A673 (cell line): ENCODE measurements around the gene SH2B3. TPM values are rescaled to one million over a fixed set of nuclear protein-coding genes. Genes with fewer than 3 reads are reported as not detected.

ENCODE experiments used
- BruUV-seq: library from RNA; stranded (reverse); fragments of 400-500 nt; replicated peaks from 2 replicates; lab custom pipeline; 2021; lab: Mats Ljungman, UMichigan
- CTCF ChIA-PET: fragments of 300-600 bp; sonication (Branson Sonifier 250); formaldehyde crosslinking; loops from one replicate; lab custom pipeline; 2022; ENCODE audit warnings: antibody characterized with exemption; lab: Charles Lee
- POLR2A ChIA-PET: fragments of 300-600 bp; sonication (Branson Sonifier 250); formaldehyde crosslinking; loops from one replicate; lab custom pipeline; 2022; ENCODE audit warnings: antibody characterized with exemption; ENCODE audit not compliant: low non-redundant PET; lab: Charles Lee
- DNase-seq: peaks from one replicate; pipeline ENCODE4 v3.0.0-alpha.2; 2015; ENCODE audit warnings: low spot score
- H3K27ac ChIP-seq: fragments of 200-600 bp; sonication (generic); 2 replicates; pipeline ENCODE4 v1.5.1; 2016; ENCODE audit warnings: mixed run types, low read depth, mild to moderate bottlenecking, mixed read lengths, antibody characterized with exemption, low read length; ENCODE audit not compliant: poor library complexity, severe bottlenecking
- H3K27me3 ChIP-seq: fragments of 200-600 bp; sonication (generic); replicated peaks from 2 replicates; pipeline ENCODE4 v1.6.1; 2017; ENCODE audit warnings: mixed run types, low read depth, mild to moderate bottlenecking, mixed read lengths, antibody characterized with exemption, low read length; ENCODE audit not compliant: insufficient read depth, poor library complexity
- H3K36me3 ChIP-seq: fragments of 200-600 bp; sonication (generic); 2 replicates; pipeline ENCODE4 v1.6.1; 2016; ENCODE audit warnings: mixed run types, mild to moderate bottlenecking, mixed read lengths, antibody characterized with exemption, low read length; ENCODE audit not compliant: insufficient read depth, poor library complexity, severe bottlenecking
- H3K4me1 ChIP-seq: fragments of 200-600 bp; sonication (generic); 2 replicates; pipeline ENCODE4 v1.6.1; 2017; ENCODE audit warnings: mixed run types, mild to moderate bottlenecking, mixed read lengths, antibody characterized with exemption, low read length; ENCODE audit not compliant: insufficient read depth, poor library complexity, severe bottlenecking
- H3K4me3 ChIP-seq: fragments of 200-600 bp; sonication (generic); 2 replicates; pipeline ENCODE4 v1.5.1; 2016; ENCODE audit warnings: low read depth, mixed run types, mild to moderate bottlenecking, mixed read lengths, low read length; ENCODE audit not compliant: poor library complexity, severe bottlenecking
- H3K9me3 ChIP-seq: fragments of 200-600 bp; sonication (generic); 2 replicates; pipeline ENCODE4 v1.6.1; 2016; ENCODE audit warnings: mixed run types, low read depth, mild to moderate bottlenecking, mixed read lengths, antibody characterized with exemption, low read length; ENCODE audit not compliant: poor library complexity, severe bottlenecking
- CTCF ChIP-seq: fragments of 300-800, 200-600 bp; sonication (generic); conservative IDR thresholded peaks from 2 replicates; pipeline ENCODE4 v1.5.1; 2017; ENCODE audit warnings: low read depth, mild to moderate bottlenecking, antibody characterized with exemption, low read length, moderate library complexity, mixed read lengths
- EZH2 ChIP-seq: fragments of 200-600 bp; sonication (generic); IDR thresholded peaks from 2 replicates; pipeline ENCODE4 v1.6.1; 2017; ENCODE audit warnings: borderline replicate concordance, low read depth, mild to moderate bottlenecking, mixed read lengths, antibody characterized with exemption, low read length; ENCODE audit not compliant: poor library complexity, severe bottlenecking
- intact Hi-C: fragments of 100-400 bp; cut with micrococcal nuclease; formaldehyde crosslinking; loops from one replicate; pipeline ENCODE4 v1.10.0; 2022; ENCODE audit not compliant: unreplicated experiment
- total RNA-seq: library from RNA; stranded (reverse); gene quantifications from 2 replicates; pipeline ENCODE4 v1.2.3, GENCODE V29; 2021

Gene SH2B3
- total RNA-seq, 1 experiment from 2014 or later, result 133 TPM

GRCh38 chr12:111455448-111456320 is 50.0 kb downstream of the SH2B3 start:
- intact Hi-C loops, result no loop called here
- peaks cover 20% of the 10 kb centered on the region for H3K4me1 ChIP-seq
- ChIA-PET POLR2A (no interaction called here), CTCF (no interaction called here)
- no peaks in the 10 kb centered on the region for H3K27me3 ChIP-seq
- no peak for DNase-seq
- peaks cover 55% of the 10 kb centered on the region for H3K36me3 ChIP-seq
- no peaks in the 10 kb centered on the region for H3K9me3 ChIP-seq
- no peak overlapping the region for H3K4me3 ChIP-seq
- peak overlapping the region; percentile 62 for H3K27ac ChIP-seq
- TF ChIP-seq CTCF (no peak), EZH2 (no peak)
- no TSS peak for BruUV-seq

- ChIA-PET POLR2A (no interaction called here), CTCF (no interaction called here)
- no peaks in the 10 kb centered on the region for H3K9me3 ChIP-seq
- TF ChIP-seq CTCF (no peak), EZH2 (no peak)
- H3K4me3 ChIP-seq, result no peak overlapping the region
- intact Hi-C loops, result no loop called here
- no peak overlapping the region for H3K27ac ChIP-seq
- peaks cover 17% of the 10 kb centered on the region for H3K4me1 ChIP-seq
- H3K27me3 ChIP-seq, result no peaks in the 10 kb centered on the region
- BruUV-seq, result no TSS peak
- peaks cover 42% of the 10 kb centered on the region for H3K36me3 ChIP-seq
- DNase-seq, result no peak
These were observed 51.3 kb downstream of the SH2B3 start for GRCh38 chr12:111457071-111457470.

- H3K27me3 ChIP-seq, result no peaks in the 10 kb centered on the region
- no peak overlapping the region for H3K4me3 ChIP-seq
- CTCF ChIA-PET, result no interaction called here
- POLR2A ChIA-PET, result no interaction called here
- no peak for TF ChIP-seq CTCF
- no peak for TF ChIP-seq EZH2
- H3K27ac ChIP-seq, result no peak overlapping the region
- peaks cover 37% of the 10 kb centered on the region for H3K36me3 ChIP-seq
- no TSS peak for BruUV-seq
- no peak for DNase-seq
- intact Hi-C loops, result no loop called here
- H3K4me1 ChIP-seq, result peaks cover 22% of the 10 kb centered on the region
- no peaks in the 10 kb centered on the region for H3K9me3 ChIP-seq
These were observed 51.9 kb downstream of the SH2B3 start for GRCh38 chr12:111457577-111457976.
